ENCODE measurements around the gene AVPR2. TPM values are rescaled to one million over a fixed set of nuclear protein-coding genes. Genes with fewer than 3 reads are reported as not detected.

Gene AVPR2
- total and polyA plus RNA-seq, 9 of the 15 experiments (the other 6 are each of a cell fraction or from before 2014, with no cell fraction given) = not detected

DNA sequence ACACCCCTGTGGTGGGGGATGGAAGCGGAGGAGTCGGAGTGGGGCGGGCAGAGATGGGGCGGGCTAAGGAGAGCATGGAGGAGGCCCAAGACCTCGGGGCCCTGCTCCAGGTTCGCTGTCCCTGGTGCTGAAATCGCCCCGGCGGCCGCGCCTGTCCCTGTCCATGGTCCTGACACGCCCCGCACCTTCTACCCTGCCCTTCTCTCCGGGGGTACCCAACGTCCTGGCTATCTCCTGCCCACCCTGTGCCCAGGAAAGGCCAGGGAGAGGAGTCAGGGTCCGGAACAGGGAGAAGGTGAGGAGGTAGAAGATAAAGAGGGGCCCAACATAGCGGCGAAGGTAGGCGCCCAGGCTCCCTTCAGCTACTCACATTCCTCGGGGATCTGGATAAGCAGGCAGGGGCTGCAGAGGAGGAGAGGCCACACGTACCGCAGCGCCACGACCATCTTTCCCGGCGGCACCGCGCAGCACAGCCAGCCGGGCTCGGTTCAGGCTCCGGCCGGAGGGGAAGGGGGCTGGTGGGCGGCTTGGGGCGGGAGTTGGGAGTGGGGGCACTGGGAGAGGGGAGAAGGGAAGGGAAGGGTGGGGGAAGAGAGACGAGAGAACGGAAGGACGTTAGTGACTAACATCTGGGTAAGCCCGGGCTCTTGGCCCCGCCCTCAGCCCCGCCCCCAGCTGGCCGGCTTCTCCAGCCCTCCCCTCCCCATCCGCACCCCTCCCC is 28.9 kb upstream of the AVPR2 start (continued):
- TF ChIP-seq, protein P1, sequence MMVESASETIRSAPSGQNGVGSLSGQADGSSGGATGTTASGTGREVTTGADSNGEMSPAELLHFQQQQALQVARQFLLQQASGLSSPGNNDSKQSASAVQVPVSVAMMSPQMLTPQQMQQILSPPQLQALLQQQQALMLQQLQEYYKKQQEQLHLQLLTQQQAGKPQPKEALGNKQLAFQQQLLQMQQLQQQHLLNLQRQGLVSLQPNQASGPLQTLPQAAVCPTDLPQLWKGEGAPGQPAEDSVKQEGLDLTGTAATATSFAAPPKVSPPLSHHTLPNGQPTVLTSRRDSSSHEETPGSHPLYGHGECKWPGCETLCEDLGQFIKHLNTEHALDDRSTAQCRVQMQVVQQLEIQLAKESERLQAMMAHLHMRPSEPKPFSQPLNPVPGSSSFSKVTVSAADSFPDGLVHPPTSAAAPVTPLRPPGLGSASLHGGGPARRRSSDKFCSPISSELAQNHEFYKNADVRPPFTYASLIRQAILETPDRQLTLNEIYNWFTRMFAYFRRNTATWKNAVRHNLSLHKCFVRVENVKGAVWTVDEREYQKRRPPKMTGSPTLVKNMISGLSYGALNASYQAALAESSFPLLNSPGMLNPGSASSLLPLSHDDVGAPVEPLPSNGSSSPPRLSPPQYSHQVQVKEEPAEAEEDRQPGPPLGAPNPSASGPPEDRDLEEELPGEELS (CRISPR knock-in tag; IDR thresholded peaks at IDR 0.05; ENCODE audit: borderline replicate concordance) = peak; percentile 99
- TF ChIP-seq MYNN (IDR thresholded peaks at IDR 0.05) (no peak), MYNN (CRISPR knock-in tag; IDR thresholded peaks at IDR 0.05) (peak; percentile 93), MIER1 (IDR thresholded peaks at IDR 0.05; ENCODE audit: low read depth) (peak; percentile 99), ZNF143 (CRISPR knock-in tag; IDR thresholded peaks at IDR 0.05) (peak; percentile 62; the same call in 1 of the 2 replicates), HDAC1 (IDR thresholded peaks at IDR 0.05) (peak in 1 of 2 experiments; percentile 97; a peak in 2 of 4 replicates), ZSCAN32 (CRISPR knock-in tag; IDR thresholded peaks at IDR 0.05) (no peak), FOXA3 (CRISPR knock-in tag; conservative IDR thresholded peaks at IDR 0.05 in 1 of 2, IDR thresholded peaks at IDR 0.05 in 1 of 2) (peak in 1 of 2 experiments; percentile 93; a peak in 2 of 4 replicates), ZNF146 (CRISPR knock-in tag; IDR thresholded peaks at IDR 0.05; ENCODE audit: unreplicated experiment) (peak; percentile 94), STAG1 (CRISPR knock-in tag; IDR thresholded peaks at IDR 0.05; ENCODE audit: borderline replicate concordance) (peak; percentile 97), ETV5 (CRISPR knock-in tag; IDR thresholded peaks at IDR 0.05; ENCODE audit: low read depth) (peak; percentile 97), ZNF12 (CRISPR knock-in tag; IDR thresholded peaks at IDR 0.05) (peak; percentile 93), ZNF224 (CRISPR knock-in tag; IDR thresholded peaks at IDR 0.05) (peak; percentile 98), ZNF778 (CRISPR knock-in tag; IDR thresholded peaks at IDR 0.05) (no peak), NR1H2 (CRISPR knock-in tag; IDR thresholded peaks at IDR 0.05) (peak; percentile 99), CREM (IDR thresholded peaks at IDR 0.05; ENCODE audit: low read depth) (peak; percentile 81), CBX3 (IDR thresholded peaks at IDR 0.05; ENCODE audit: borderline replicate concordance in 1 of 2, low read length in 2 of 2) (peak; percentile 19 to 53; a peak in 1 of 3 replicates)
- TF ChIP-seq, protein P2, sequence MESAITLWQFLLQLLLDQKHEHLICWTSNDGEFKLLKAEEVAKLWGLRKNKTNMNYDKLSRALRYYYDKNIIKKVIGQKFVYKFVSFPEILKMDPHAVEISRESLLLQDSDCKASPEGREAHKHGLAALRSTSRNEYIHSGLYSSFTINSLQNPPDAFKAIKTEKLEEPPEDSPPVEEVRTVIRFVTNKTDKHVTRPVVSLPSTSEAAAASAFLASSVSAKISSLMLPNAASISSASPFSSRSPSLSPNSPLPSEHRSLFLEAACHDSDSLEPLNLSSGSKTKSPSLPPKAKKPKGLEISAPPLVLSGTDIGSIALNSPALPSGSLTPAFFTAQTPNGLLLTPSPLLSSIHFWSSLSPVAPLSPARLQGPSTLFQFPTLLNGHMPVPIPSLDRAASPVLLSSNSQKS (CRISPR knock-in tag; IDR thresholded peaks at IDR 0.05) = no peak
- TF ChIP-seq, protein P3, sequence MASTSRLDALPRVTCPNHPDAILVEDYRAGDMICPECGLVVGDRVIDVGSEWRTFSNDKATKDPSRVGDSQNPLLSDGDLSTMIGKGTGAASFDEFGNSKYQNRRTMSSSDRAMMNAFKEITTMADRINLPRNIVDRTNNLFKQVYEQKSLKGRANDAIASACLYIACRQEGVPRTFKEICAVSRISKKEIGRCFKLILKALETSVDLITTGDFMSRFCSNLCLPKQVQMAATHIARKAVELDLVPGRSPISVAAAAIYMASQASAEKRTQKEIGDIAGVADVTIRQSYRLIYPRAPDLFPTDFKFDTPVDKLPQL (IDR thresholded peaks at IDR 0.05; ENCODE audit: extremely low read depth, insufficient read length) = no peak
- TF ChIP-seq, protein P4, sequence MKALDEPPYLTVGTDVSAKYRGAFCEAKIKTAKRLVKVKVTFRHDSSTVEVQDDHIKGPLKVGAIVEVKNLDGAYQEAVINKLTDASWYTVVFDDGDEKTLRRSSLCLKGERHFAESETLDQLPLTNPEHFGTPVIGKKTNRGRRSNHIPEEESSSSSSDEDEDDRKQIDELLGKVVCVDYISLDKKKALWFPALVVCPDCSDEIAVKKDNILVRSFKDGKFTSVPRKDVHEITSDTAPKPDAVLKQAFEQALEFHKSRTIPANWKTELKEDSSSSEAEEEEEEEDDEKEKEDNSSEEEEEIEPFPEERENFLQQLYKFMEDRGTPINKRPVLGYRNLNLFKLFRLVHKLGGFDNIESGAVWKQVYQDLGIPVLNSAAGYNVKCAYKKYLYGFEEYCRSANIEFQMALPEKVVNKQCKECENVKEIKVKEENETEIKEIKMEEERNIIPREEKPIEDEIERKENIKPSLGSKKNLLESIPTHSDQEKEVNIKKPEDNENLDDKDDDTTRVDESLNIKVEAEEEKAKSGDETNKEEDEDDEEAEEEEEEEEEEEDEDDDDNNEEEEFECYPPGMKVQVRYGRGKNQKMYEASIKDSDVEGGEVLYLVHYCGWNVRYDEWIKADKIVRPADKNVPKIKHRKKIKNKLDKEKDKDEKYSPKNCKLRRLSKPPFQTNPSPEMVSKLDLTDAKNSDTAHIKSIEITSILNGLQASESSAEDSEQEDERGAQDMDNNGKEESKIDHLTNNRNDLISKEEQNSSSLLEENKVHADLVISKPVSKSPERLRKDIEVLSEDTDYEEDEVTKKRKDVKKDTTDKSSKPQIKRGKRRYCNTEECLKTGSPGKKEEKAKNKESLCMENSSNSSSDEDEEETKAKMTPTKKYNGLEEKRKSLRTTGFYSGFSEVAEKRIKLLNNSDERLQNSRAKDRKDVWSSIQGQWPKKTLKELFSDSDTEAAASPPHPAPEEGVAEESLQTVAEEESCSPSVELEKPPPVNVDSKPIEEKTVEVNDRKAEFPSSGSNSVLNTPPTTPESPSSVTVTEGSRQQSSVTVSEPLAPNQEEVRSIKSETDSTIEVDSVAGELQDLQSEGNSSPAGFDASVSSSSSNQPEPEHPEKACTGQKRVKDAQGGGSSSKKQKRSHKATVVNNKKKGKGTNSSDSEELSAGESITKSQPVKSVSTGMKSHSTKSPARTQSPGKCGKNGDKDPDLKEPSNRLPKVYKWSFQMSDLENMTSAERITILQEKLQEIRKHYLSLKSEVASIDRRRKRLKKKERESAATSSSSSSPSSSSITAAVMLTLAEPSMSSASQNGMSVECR (CRISPR knock-in tag; IDR thresholded peaks at IDR 0.05) = peak; percentile 100

All from K562 (cell line).